Stomach (tissue), 9 donors: Measurements from ENCODE around the gene LAMC2. TPM values are rescaled to one million over a fixed set of nuclear protein-coding genes. Genes with fewer than 3 reads are reported as not detected.

ENCODE experiments used
- DNase-seq, 2 donors: peaks; one replicate each; pipeline versions ENCODE4 v3.0.0 to v3.0.0-alpha.2; 2013 to 2019
- H3K27ac ChIP-seq, 5 donors: fragments of 200-600 bp in 4 of 5; sonication (generic) in 4 of 5; one replicate each; pipeline ENCODE4 v1.5.1; 2013 to 2019; ENCODE audit warnings: mild to moderate bottlenecking in 1 of 5, moderate library complexity in 1 of 5
- H3K27me3 ChIP-seq, 3 donors: fragments of 200-600 bp; sonication (generic); one replicate each; pipeline ENCODE4 v1.5.1; 2017 to 2019; ENCODE audit warnings: mixed run types in 1 of 3
- H3K36me3 ChIP-seq, 4 donors: fragments of 200-600 bp; sonication (generic); 1 replicate in 3 of 4; 2 replicates in 1 of 4; pipeline ENCODE4 v1.5.1; 2016 to 2019
- H3K4me1 ChIP-seq, 4 donors: fragments of 200-600 bp; sonication (generic); one replicate each; pipeline ENCODE4 v1.5.1; 2016 to 2019
- H3K4me3 ChIP-seq, 4 donors: fragments of 200-600 bp; sonication (generic) in 3 of 4; one replicate each; pipeline ENCODE4 v1.5.1; 2016 to 2019; ENCODE audit warnings: mild to moderate bottlenecking in 1 of 4
- H3K9me3 ChIP-seq, 4 donors: fragments of 200-600 bp; sonication (generic); one replicate each; pipeline ENCODE4 v1.5.1; 2016 to 2019
- EP300 ChIP-seq: sonication (generic); formaldehyde crosslinking; IDR thresholded peaks from one replicate; pipeline ENCODE4 v1.6.1; 2017; ENCODE audit warnings: antibody characterized with exemption
- POLR2A ChIP-seq, 4 donors: fragments of 450-650 bp; IDR thresholded peaks; one replicate each; pipeline ENCODE4 v1.6.1; 2016; ENCODE audit warnings: antibody characterized with exemption in 4 of 4, control low read depth in 2 of 4, mild to moderate bottlenecking in 1 of 4, moderate library complexity in 1 of 4
- POLR2AphosphoS5 ChIP-seq, 3 donors: sonication (generic); formaldehyde crosslinking; IDR thresholded peaks; one replicate each; pipeline ENCODE4 v1.6.1; 2016; ENCODE audit warnings: antibody characterized with exemption in 3 of 3
- WGBS, 5 donors: extraction: QIAGEN DNeasy Blood & Tissue Kit in 3 of 5; methylation state at CpG; one replicate each; pipeline versions ENCODE4 v1.1.5 to v1.1.7; 2013 to 2018; 5-methylcytosine and 5-hydroxymethylcytosine counted together
- intact Hi-C: fragments of 100-400 bp; cut with DNase I; formaldehyde crosslinking; loops from one replicate; pipeline ENCODE4 v1.15.1; 2023; ENCODE audit warnings: low total_unique reads
- polyA plus RNA-seq, 3 donors: library from polyadenylated mRNA; stranded (reverse); fragments of 200-250 nt; gene quantifications; one replicate each; pipeline ENCODE4 v1.2.3, GENCODE V29; 2013
- total RNA-seq, 5 donors: library from RNA; depleted of rRNA; stranded (reverse); fragments of >200 nt; gene quantifications; one replicate each; pipeline versions ENCODE4 v1.1.0 to v1.2.3, GENCODE V29; 2014 to 2016
- TF ChIP-seq, protein P1 (sequence below), 7 experiments: fragments of 450-650 bp in 4 of 7; fragments of 200-600 bp in 3 of 7; sonication (generic) in 3 of 7; IDR thresholded peaks; one replicate each; pipeline ENCODE4 v1.5.1; 2016 to 2019; ENCODE audit warnings: antibody characterized with exemption in 7 of 7, control low read depth in 2 of 7, mild to moderate bottlenecking in 1 of 7
- donor health status: healthy with polysubstance abuse.
- donor health status: Bipolar disorder and iron deficiency.
- donor health status: healthy.

LAMC2 gene
- total and polyA plus RNA-seq, 8 donors, result 2.0 to 21.3 (median 12.4) TPM

DNA sequence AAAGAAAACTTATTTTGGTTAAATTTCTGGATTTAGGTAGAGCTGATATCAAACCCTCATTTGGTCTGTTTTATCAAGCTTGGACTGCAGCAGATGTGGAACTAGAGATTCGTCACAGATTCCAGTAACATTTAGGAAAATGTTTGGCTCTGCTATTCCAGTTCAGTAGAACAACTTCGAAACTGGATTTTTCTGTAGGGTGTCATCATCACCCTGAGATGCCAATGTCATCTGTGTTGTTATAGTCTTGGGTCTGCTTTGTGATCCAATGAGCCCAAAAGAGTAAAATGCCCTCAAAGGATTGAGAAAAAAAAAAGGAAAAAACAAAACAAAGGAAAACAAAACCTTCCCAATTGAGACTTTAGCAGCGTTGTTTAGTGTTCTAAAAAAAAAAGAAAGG is 55.4 kb downstream of the LAMC2 start:
- Histone ChIP-seq H3K27ac (peak overlapping the region in 4 of 5 donors; percentile 53 to 70 (median 62)), H3K9me3 (no peaks in the 10 kb centered on the region), H3K4me3 (no peak overlapping the region), H3K27me3 (no peaks in the 10 kb centered on the region), H3K4me1 (no peaks in the 10 kb centered on the region), H3K36me3 (peaks cover 0 to 17% (median 8%) of the 10 kb centered on the region in 4 donors)
- intact Hi-C loops, result no loop called here
- DNase-seq, result no peak
- WGBS, 5 donors, result 74 to 85% (median 76%) methylated on average over 3 of the region's 3 CpGs
- TF ChIP-seq POLR2A (IDR thresholded peaks at IDR 0.05) (no peak), POLR2AphosphoS5 (IDR thresholded peaks at IDR 0.05) (no peak), EP300 (no peak)
- TF ChIP-seq, protein P1, sequence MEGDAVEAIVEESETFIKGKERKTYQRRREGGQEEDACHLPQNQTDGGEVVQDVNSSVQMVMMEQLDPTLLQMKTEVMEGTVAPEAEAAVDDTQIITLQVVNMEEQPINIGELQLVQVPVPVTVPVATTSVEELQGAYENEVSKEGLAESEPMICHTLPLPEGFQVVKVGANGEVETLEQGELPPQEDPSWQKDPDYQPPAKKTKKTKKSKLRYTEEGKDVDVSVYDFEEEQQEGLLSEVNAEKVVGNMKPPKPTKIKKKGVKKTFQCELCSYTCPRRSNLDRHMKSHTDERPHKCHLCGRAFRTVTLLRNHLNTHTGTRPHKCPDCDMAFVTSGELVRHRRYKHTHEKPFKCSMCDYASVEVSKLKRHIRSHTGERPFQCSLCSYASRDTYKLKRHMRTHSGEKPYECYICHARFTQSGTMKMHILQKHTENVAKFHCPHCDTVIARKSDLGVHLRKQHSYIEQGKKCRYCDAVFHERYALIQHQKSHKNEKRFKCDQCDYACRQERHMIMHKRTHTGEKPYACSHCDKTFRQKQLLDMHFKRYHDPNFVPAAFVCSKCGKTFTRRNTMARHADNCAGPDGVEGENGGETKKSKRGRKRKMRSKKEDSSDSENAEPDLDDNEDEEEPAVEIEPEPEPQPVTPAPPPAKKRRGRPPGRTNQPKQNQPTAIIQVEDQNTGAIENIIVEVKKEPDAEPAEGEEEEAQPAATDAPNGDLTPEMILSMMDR (IDR thresholded peaks at IDR 0.05), result no peak

DNA sequence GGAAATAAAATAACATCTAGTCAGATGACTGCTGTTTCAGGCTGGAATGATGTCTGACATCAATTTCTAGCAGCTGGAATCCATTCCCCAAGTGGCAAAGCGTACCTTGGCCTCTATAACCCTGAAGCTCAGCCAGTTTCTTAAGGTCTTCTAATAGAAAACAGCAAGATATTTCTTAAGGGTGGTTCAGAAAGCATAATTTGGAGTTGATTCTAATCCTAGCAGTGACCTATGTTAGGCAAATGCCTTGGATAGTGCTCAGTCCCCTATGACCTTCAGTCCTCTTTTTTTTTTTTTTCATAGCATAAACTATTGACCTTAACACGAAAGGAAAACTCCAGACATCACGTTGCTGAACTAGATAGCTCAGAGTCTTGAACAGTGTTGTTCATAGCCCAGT is 56.5 kb downstream of the LAMC2 start:
- Histone ChIP-seq H3K4me3 (no peak overlapping the region), H3K36me3 (peaks cover 0 to 17% (median 8%) of the 10 kb centered on the region in 4 donors), H3K27me3 (no peaks in the 10 kb centered on the region), H3K27ac (peak overlapping the region in 4 of 5 donors; percentile 53 to 70 (median 62)), H3K9me3 (no peaks in the 10 kb centered on the region), H3K4me1 (peaks cover 0 to under 1% (median 0%) of the 10 kb centered on the region in 4 donors)
- WGBS, 5 donors, result 59 to 73% (median 64%) methylated on average over 3 of the region's 3 CpGs
- no peak for DNase-seq
- TF ChIP-seq POLR2A (IDR thresholded peaks at IDR 0.05) (no peak), POLR2AphosphoS5 (IDR thresholded peaks at IDR 0.05) (no peak), EP300 (no peak)
- TF ChIP-seq, protein P1 (IDR thresholded peaks at IDR 0.05), result no peak
- intact Hi-C loops, result no loop called here

DNA sequence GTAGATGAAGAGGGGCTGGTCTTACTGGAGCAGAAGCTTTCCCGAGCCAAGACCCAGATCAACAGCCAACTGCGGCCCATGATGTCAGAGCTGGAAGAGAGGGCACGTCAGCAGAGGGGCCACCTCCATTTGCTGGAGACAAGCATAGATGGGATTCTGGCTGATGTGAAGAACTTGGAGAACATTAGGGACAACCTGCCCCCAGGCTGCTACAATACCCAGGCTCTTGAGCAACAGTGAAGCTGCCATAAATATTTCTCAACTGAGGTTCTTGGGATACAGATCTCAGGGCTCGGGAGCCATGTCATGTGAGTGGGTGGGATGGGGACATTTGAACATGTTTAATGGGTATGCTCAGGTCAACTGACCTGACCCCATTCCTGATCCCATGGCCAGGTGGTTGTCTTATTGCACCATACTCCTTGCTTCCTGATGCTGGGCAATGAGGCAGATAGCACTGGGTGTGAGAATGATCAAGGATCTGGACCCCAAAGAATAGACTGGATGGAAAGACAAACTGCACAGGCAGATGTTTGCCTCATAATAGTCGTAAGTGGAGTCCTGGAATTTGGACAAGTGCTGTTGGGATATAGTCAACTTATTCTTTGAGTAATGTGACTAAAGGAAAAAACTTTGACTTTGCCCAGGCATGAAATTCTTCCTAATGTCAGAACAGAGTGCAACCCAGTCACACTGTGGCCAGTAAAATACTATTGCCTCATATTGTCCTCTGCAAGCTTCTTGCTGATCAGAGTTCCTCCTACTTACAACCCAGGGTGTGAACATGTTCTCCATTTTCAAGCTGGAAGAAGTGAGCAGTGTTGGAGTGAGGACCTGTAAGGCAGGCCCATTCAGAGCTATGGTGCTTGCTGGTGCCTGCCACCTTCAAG is 57.3 kb downstream of the LAMC2 start:
- Histone ChIP-seq H3K27me3 (no peaks in the 10 kb centered on the region), H3K4me1 (peaks cover 0 to 6% (median 0%) of the 10 kb centered on the region in 4 donors), H3K4me3 (no peak overlapping the region), H3K36me3 (peaks cover 0 to 17% (median 8%) of the 10 kb centered on the region in 4 donors), H3K27ac (peak overlapping the region in 4 of 5 donors; percentile 53 to 70 (median 62)), H3K9me3 (no peaks in the 10 kb centered on the region)
- TF ChIP-seq POLR2A (IDR thresholded peaks at IDR 0.05), result no peak
- TF ChIP-seq POLR2AphosphoS5 (IDR thresholded peaks at IDR 0.05), result peak; percentile 3 to 16 (median 13)
- DNase-seq, result no peak
- intact Hi-C loops, result no loop called here
- 79 to 91% (median 85%) methylated on average over 5 of the region's 5 CpGs for WGBS, 5 donors

DNA sequence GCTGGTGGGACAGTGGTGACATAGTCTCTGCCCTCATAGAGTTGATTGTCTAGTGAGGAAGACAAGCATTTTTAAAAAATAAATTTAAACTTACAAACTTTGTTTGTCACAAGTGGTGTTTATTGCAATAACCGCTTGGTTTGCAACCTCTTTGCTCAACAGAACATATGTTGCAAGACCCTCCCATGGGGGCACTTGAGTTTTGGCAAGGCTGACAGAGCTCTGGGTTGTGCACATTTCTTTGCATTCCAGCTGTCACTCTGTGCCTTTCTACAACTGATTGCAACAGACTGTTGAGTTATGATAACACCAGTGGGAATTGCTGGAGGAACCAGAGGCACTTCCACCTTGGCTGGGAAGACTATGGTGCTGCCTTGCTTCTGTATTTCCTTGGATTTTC is 58.4 kb downstream of the LAMC2 start:
- intact Hi-C loops, result no loop called here
- peak; percentile 28 to 63 for DNase-seq
- H3K36me3 ChIP-seq, result peaks cover 0 to 15% (median 6%) of the 10 kb centered on the region in 4 donors
- 67 to 92% (median 86%) methylated on average over 1 of the region's 1 CpG for whole genome bisulfite sequencing, 5 donors
- TF ChIP-seq POLR2AphosphoS5 (IDR thresholded peaks at IDR 0.05) (peak; percentile 51 to 66 (median 58)), EP300 (peak; percentile 14)
- TF ChIP-seq, protein P1 (IDR thresholded peaks at IDR 0.05), result no peak
- H3K4me3 ChIP-seq, result no peak overlapping the region
- H3K4me1 ChIP-seq, result peaks cover 0 to 6% (median 0%) of the 10 kb centered on the region in 4 donors
- H3K27ac ChIP-seq, result peak overlapping the region in 4 of 5 donors; percentile 51 to 70 (median 60)
- H3K9me3 ChIP-seq, result no peaks in the 10 kb centered on the region
- no peaks in the 10 kb centered on the region for H3K27me3 ChIP-seq
